ENCODE results near the gene CACNA1B.

GRCh38 chr9:137893670-137894069 lies 16.1 kb downstream of the CACNA1B start:
- TF ChIP-seq POLR2A (IDR thresholded peaks at IDR 0.05; ENCODE audit: low read depth, low read length) (no peak), TAF1 (IDR thresholded peaks at IDR 0.05; ENCODE audit: low read depth, low read length) (no peak), POLR2AphosphoS5 (IDR thresholded peaks at IDR 0.05; ENCODE audit: low read depth, low read length) (no peak)

Measured in GM12891 (cell line).